ACHN (cell line): ENCODE measurements around the gene NLRP4.

Experiments used
- DNase-seq: peaks from one replicate; pipeline ENCODE4 v3.0.0-alpha.2; 2015
- in situ Hi-C: cut with HindIII; loops from 2 replicates; pipeline ENCODE4 v1.10.0; 2017; ENCODE audit warnings: low sequenced_read_pairs, low pct_ligation_motif_present, low pct_unique_long_range_greater_than_20kb

NLRP4 gene, protein sequence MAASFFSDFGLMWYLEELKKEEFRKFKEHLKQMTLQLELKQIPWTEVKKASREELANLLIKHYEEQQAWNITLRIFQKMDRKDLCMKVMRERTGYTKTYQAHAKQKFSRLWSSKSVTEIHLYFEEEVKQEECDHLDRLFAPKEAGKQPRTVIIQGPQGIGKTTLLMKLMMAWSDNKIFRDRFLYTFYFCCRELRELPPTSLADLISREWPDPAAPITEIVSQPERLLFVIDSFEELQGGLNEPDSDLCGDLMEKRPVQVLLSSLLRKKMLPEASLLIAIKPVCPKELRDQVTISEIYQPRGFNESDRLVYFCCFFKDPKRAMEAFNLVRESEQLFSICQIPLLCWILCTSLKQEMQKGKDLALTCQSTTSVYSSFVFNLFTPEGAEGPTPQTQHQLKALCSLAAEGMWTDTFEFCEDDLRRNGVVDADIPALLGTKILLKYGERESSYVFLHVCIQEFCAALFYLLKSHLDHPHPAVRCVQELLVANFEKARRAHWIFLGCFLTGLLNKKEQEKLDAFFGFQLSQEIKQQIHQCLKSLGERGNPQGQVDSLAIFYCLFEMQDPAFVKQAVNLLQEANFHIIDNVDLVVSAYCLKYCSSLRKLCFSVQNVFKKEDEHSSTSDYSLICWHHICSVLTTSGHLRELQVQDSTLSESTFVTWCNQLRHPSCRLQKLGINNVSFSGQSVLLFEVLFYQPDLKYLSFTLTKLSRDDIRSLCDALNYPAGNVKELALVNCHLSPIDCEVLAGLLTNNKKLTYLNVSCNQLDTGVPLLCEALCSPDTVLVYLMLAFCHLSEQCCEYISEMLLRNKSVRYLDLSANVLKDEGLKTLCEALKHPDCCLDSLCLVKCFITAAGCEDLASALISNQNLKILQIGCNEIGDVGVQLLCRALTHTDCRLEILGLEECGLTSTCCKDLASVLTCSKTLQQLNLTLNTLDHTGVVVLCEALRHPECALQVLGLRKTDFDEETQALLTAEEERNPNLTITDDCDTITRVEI

DNA sequence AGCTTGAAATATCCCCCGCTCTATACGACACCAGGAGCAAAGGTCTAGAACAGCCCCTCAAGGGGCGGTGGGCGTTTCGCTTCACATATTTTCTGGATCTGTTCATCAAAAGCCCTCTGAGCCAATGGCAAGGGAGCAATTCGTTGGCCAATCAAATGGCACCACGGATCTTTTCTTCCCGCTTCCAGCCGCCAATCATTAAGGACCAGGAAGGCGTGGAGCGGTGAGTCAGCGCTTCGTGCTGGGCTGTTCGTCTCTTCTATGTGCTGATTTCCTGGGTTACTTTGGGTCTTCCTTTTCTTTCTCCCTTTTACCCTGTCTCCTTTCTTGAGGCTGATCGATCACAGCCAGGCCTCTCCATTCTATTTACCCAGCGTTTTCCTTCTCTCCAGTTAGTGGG is at the start of gene NLRP4:
TSS of gene NLRP4 (plus strand) at position 201 of the 400 bp plus-strand sequence. CDS start 15,541 bp downstream, outside the sequence.
- no peak for DNase-seq
- in situ Hi-C loops, result no loop called here

DNA sequence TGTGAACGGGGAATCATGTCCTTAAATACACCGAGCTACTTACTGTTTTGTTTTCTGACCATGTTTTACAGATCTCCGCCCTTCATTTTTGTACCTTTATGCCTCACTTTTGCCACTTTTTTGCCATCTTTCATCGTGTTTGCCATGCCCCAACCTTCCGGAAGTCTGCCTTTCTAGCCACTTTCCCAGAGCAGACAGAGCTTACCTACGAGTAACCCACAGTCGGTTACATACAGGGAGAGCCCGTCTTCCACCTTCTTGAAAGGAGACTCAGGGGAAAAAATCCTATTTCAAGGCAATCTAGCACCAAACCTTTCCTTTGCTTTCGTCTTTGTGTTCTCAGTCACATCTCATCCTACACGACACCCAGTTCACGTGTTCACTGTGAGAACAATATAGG is 41.3 kb upstream of the NLRP4 start:
- in situ Hi-C loops, result no loop called here
- no peak for DNase-seq

DNA sequence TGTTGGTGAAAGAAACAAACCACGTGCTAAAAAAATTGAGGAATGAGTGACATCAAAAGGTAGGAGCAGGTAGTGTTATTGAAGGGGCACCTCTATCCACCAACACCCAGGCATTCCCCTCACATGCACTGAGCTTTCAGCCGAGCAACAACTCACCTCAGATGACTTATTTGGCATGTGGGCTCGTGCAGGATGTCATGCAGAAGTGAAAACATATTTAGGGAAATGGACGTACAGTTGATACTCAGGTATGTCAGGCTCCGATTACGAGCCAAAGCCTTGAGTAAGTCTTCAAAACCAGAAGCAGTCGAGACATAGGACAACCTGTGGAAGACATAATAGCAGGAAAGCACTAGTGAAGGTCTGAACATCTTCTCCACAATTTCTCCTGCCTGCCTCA is 34.9 kb upstream of the NLRP4 start:
- in situ Hi-C loops, result no loop called here
- DNase-seq, result no peak

DNA sequence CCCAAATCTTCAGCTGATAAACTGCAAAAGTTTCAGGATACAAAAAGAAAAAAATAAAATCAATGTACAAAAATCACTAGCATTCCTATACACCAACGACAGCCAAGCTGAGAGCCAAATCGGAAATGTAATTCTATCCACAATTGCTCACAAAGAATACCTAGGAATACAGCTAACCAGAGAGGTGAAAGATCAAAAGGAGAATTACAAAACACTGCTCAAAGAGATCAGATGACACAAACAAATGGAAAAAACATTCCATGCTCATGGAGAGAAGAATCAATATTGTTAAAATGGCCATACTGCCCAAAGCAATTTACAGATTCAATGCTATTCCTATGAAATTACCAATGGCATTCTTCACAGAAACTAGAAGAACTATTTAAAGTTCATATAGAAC is 34.1 kb upstream of the NLRP4 start:
- no peak for DNase-seq
- in situ Hi-C loops, result no loop called here

DNA sequence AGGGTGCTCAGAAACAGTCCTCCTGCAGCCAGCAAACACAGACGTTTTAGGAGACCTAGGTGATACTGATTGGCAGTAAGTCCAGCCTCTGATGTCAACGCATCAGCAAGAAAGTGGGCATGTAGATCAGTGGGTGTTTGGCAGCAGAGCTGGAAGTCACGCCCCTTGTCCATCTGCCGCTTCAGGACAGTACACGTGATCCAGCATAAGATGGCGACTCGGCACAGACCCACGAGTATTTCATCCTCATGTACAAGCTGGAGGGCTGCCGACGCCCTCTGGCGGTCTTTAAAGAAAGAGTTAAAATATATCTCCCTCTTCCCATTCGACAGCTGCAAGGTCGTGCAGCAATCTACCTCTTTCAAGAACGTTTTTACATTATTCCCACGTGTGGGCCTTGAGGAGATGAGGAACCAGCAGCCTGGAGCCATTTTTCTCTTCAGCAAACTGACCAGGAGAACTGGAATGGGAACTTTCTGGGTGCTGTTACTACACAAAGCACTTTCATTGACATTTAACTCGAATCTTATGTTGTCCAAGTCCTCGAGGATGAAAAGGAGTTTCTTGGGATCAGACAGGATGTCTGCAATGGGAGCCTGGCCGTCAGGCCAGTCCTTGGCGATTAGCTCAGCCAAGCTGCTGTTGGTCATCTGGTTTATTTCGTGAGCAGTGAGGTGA is 26.8 kb upstream of the NLRP4 start:
- in situ Hi-C loops, result no loop called here
- DNase-seq, result peak; percentile 61

DNA sequence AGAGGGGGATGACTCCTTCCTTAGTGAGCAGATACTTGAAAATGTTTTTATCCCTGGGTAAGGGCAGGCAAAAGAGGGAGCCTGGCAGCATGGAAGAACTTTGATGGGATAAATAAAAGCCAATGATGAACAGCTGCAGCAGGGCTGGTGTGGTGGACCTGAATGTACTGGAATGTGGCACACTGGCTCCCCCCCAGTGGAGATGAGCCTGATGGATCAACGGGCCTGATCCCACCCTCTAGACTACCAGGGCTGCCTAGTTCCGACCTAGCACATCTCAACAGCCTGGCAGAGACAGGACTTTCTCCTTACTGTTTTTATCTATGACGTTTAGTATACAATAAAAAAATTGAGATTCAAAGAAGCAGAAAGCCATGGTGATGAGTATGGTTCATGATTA is 25.0 kb upstream of the NLRP4 start:
- DNase-seq, result no peak
- in situ Hi-C loops, result no loop called here

DNA sequence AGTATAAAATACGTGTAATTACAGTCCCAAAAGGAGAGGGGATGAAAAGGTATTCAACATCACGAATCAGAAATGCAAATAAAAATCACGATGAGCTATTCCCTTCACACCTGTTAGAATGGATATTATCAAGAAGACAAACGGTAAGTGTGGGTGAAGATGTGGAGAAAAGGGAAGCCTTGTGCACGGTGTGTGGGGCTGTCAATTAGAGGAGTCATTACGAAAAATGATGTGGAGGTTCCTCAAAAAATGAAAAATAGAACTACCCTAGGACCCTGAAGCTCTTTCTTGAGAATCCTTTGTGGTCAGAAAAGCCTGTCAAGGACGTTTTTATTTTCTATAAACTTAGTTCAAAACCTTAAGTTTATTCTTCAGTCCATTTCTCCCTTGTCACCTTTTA is 23.9 kb upstream of the NLRP4 start:
- in situ Hi-C loops, result no loop called here
- no peak for DNase-seq

DNA sequence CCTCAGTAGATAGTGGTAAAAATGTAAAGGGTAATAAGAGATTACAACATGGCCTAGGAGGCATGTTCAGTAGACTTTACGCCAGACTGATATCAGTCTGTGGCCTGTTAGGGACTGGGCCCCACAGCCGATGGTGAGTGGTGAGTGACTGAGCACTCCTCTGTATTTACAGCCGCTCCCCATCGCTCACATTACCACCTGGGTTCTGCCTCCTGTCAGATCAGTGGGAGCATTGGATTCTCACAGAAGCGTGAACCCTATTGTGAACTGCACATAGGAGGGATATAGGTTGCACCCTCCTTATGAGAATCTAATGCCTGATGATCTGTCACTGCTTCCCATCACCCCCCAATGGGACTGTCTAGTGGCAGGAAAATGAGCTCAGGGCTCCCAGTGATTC is 22.4 kb upstream of the NLRP4 start:
- in situ Hi-C loops, result no loop called here

DNA sequence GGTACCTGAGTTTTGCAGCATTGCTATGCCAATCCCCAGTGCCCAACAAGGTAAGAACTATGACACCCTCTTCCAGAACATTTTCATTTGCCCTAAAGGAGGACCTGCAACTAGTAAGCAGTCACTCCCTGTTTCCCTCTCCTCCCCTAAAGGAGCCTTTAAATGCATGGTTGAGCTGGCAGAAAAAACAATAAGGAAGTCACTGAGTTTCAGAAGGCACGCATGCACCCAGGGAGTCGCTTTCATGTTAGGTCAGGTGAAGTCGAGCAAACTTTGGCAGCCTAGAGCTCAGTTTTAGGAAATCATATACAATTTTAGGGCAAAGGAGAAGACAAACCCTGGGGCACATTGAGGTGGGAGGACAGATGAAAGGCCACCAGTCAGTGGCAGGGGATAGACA is 16.3 kb upstream of the NLRP4 start:
- no peak for DNase-seq
- in situ Hi-C loops, result no loop called here

More for the DNA sequence above, 22.4 kb upstream of the NLRP4 start:
- DNase-seq, result no peak

DNA sequence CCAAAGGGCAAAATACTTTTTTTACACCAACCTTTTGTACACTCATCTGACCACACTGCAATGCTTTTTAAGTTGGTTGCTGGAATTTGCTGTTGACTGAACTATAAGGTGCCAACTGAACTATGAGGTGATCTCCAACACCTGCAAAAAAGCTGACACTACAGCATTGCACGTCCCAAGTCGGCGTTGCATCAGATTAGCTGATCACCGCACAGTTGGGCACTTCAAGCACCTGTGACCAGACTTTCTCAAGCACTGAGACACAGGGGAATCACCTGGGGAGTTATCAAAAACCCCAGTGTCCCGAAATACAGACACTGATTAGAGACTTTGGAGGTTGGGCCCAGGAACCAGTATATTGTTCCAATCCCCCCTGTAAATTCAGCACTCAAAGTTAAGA is 5.7 kb upstream of the NLRP4 start:
- DNase-seq, result no peak
- in situ Hi-C loops, result no loop called here

DNA sequence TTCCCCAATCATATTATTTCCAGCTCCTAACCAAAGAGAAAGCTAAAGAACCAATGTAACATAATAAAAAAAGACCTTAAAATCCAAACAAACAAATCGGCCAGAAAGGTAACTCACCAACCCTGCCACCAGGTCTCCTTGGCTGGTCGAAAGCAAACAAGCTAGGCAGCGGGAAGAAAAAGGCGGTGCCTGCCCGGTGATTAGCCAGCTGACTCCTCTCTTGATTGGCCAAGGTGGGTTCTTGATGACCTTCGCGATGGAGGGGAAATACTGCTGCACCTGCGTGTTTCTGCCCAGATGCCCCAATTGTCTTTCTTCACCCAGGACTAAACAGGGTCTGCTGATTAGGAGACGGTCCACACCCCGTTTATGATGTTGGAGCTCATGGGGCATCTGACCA is 4.5 kb upstream of the NLRP4 start, which contains the start of gene NLRP11:
TSS of gene NLRP11 (minus strand) at position 154 of the 400 bp plus-strand sequence. CDS start 13,825 bp downstream, outside the sequence.
- no peak for DNase-seq
- in situ Hi-C loops, result no loop called here

DNA sequence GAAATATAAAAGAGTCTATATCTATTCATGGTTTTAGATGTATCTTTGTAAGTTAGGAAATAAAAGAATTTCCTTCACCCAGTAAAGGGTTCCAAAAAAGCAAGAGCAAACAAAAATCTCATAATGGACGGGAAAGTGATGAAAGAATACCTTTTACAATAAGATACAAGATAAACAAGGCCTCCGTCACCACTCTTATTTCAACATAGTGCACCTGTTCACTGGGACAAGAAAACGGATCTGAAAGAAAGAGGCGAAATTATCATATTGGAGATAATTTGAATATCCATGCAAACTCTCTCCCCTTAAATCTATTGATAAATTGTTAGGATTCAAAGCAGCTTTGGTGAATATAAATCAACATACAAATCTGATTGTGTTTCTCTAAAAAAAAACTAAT is 3.7 kb upstream of the NLRP4 start:
- no peak for DNase-seq
- in situ Hi-C loops, result no loop called here

DNA sequence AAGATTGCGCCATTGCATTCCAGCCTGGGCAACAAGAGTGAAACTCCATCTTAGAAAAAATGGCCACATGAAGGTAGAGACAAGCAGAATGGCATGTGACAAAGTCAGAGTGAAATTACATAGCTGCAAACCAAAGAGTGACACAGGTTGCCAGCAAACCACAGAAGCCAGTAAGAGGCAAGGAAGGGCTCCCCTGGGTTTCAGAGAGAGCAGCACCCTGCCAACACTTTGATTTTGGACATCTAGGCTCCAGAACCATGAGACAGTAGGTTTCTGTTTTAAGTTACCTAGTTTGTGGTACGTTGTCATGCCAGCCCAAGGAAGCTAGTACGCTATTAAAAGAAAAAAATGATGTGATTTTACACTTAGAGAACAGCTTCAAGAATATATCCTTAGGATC is 1.9 kb downstream of the NLRP4 start:
- no peak for DNase-seq
- in situ Hi-C loops, result no loop called here

DNA sequence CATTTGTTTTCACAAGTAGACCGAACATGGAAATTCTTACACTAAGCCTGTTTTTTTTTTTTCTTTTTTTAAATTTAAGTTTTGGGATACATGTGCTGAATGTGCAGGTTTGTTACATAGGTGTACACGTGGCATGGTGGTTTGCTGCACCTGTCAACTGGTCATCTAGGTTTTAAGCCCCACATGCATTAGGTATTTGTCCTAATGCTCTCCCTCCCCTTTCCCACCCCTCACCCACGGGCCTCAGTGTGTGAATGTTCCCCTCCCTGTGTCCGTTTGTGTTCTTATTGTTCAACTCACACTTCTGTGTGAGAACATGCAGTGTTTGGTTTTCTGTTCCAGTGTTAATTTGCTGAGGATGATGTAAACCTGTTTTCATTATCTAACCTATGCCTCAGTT is 2.6 kb downstream of the NLRP4 start:
- no peak for DNase-seq
- in situ Hi-C loops, result no loop called here

DNA sequence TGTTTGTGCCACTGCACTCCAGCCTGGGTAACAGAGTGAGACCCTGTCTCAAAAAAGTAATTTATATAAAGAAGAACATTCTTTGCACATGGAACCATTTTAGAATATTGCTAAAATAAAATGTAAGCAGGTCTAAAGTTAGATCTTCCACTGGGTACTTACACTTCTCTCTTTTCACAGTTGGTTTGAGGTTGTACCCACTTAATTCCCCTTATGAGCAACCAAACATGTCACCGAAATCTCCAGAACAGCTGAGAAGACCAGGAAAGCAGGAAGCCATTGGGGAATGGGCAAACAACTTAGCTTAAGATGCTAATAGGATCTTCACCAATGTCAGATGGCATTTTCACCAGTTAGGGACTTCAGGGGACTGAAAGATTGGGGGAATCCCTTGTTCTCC is 18.8 kb downstream of the NLRP4 start:
- DNase-seq, result no peak
- in situ Hi-C loops, result no loop called here

DNA sequence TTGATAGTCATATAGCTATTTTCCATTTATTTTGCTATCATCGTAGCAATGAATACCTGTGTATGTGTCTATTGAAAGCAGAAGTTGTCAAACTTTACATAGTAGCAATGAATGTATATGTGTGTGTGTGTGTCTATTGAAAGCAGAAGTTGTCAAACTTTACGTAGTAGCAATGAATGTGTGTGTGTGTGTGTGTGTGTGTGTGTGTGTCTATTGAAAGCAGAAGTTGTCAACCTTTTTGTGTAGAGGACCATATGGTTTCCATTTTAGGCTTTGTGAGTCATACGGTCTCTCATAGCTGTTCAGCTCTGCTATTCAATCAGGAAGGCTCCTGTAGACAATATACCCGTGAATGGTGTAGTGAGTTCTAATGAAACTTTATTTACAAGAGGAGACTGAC is 20.8 kb downstream of the NLRP4 start:
- no peak for DNase-seq
- in situ Hi-C loops, result no loop called here

DNA sequence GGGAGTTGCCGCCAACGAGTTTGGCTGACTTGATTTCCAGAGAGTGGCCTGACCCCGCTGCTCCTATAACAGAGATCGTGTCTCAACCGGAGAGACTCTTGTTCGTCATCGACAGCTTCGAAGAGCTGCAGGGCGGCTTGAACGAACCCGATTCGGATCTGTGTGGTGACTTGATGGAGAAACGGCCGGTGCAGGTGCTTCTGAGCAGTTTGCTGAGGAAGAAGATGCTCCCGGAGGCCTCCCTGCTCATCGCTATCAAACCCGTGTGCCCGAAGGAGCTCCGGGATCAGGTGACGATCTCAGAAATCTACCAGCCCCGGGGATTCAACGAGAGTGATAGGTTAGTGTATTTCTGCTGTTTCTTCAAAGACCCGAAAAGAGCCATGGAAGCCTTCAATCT is 21.6 kb downstream of the NLRP4 start:
- DNase-seq, result no peak
- in situ Hi-C loops, result no loop called here

DNA sequence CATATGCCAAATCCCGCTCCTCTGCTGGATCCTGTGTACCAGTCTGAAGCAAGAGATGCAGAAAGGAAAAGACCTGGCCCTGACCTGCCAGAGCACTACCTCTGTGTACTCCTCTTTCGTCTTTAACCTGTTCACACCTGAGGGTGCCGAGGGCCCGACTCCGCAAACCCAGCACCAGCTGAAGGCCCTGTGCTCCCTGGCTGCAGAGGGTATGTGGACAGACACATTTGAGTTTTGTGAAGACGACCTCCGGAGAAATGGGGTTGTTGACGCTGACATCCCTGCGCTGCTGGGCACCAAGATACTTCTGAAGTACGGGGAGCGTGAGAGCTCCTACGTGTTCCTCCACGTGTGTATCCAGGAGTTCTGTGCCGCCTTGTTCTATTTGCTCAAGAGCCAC is 22.1 kb downstream of the NLRP4 start:
- no peak for DNase-seq
- in situ Hi-C loops, result no loop called here

DNA sequence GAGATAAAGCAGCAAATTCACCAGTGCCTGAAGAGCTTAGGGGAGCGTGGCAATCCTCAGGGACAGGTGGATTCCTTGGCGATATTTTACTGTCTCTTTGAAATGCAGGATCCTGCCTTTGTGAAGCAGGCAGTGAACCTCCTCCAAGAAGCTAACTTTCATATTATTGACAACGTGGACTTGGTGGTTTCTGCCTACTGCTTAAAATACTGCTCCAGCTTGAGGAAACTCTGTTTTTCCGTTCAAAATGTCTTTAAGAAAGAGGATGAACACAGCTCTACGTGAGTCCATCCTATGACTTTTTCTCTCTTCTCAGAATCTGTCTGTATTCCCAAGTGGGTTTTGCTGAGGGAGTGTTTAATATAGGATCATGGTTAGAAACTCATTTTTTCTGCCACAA is 22.6 kb downstream of the NLRP4 start:
- DNase-seq, result no peak
- in situ Hi-C loops, result no loop called here
